ENCODE measurements around the gene EIF4E2.
"Not testable (repeated sequence)": the region's sequence is repeated elsewhere in the genome, so short reads cannot be mapped to it uniquely, and the experiment has no call there.

EIF4E2 gene

GRCh38 chr2:232570481-232570880, 20.0 kb downstream of the EIF4E2 start:
- not testable (repeated sequence) for DNase-seq

GRCh38 chr2:232571026-232571474, 20.6 kb downstream of the EIF4E2 start:
- DNase-seq, result no peak

DNA sequence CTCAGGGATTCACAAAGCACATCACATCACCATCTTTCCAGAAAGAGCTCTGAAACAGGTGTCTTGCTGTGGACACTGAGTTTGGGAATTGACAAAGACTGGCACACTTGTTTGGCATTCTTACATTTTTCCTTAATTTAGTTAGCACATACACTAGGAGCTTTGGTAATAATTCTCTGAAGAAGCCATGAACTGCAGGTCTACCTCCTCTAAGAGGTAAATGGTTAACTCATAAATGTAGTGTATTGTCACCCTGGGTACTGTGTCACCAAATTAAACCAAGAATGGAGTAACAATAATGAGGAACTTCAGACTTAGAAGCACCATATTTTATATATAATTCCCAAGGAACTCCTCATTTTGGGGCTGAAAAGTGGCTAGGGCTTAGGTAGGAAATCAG, 22.6 kb downstream of the EIF4E2 start:
- DNase-seq, result no peak

DNA sequence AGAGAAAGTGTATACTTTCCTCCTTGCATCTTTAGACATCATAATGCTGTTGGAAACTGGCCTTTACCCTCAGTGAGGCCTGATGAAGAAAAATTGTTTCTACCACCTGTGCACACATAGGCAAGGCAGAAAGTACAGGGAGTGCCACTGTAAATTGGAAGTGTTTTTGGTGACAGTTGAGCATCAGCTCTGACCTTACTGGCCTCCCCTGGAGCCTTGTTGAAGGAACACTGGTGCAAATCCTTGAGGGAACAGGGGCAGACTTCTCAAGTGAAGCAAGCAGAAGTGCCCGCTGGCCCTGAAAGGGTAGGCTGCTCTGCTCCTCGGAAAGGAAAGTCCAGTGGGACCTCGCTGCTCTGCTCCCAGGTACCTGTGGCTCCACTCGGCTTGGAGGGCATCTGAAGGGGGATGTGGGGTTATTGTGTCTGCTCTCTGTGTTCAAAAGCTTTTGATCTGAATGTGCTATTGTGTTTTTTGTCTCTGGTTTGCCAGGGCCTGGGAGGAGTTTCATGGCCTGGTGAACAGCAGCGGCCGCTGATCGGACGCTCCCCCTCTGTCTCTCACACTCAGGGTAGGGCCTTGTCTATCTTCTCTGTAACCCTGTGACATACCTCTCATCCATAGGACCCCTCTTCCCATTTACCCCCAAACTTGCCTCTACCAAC, 23.4 kb downstream of the EIF4E2 start:
- DNase-seq, result no peak

DNA sequence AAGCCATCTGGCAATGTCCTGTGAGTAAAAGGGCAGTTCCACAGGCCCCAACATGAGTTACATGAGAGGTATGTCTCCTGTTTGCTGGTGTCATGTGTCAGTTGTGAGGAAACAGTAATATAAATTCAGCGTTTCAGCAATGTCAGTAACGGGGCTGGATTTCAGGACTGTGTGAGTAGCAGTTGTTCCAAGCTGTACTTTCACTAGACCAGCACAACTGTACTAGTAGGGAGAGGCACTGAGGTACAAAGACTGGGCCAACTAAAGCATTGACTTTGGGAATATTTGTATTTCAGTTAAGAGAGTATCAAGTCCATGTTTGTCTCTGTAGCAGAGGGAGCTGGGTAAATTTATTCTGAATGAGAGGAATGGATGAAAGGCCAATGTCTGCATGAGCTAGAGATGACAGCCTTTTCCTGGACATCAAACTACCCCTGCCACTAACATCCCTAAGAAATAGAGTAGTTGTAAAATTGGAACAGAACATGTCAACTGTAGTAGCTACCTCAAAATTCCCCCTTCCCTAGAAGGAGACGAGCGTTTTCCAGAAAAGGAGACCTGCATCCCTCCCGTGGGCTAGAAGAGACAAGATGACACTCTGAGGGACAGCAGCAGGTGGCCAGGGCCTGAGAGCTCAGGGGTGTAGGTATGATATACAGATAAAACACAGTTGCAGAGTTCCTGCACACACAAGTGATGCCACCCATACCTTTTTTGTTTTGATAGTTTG, 24.4 kb downstream of the EIF4E2 start:
- DNase-seq, result no peak

DNA sequence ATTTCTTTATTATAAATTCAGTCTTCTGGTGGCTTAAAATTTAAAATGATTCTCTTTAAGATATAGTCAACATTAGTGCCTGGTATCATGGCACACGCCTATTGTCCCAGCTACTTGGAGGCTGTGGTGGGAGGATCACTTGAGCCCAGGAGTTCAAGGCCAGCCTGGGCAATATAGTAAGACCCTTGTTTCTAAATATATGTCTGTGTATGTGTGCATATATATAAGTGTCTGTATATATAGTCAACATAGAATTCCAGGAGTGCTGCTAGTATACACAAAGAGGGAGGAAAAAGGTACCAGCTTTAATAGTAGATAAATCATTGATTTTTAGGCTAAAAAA, 24.9 kb downstream of the EIF4E2 start:
- no peak for DNase-seq

DNA sequence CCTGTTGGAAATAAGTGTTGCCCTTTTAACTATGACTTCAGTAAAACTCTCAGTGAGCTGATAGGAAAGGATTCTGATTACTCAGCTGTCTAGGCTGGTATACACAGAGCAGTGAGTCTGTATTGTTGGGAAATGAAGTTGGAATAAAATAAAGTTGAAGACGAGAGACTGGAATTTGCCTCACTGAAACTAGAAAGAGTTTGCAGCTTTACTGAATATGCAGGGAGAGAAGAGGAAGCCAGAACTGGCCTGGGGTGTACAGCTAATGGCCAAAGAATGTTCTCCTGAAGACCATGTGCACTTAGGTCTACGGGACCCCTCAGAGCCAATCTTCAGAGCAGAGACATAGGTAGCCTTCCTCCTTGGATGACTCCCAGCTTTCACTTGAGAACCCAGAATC, 26.5 kb downstream of the EIF4E2 start:
- DNase-seq, result no peak

DNA sequence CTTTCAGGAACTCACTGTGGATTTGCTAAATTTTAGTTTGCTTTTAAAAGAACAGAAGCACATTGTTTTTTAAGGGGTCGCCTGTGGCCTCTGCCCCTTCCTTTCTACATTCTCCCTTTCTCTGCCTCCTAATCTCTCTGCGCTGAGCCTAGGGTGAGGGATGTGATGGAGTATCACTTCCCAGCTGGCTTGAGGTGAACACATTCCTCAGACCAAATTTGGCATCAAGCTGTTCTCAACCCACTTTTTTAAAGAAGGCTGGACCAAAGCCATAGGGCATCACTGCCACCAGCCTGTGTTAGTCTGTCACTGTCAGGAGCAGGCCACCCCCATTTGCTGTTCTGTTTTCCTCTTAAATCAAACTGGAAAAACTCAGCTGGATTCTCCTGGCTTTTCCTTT, 27.4 kb downstream of the EIF4E2 start:
- DNase-seq, result no peak

- no peak for DNase-seq
Measured at GRCh38 chr2:232578626-232579025, 28.1 kb downstream of the EIF4E2 start.

- DNase-seq, result no peak
Measured at GRCh38 chr2:232580648-232580981, 30.1 kb downstream of the EIF4E2 start.

GRCh38 chr2:232581725-232582124, 31.2 kb downstream of the EIF4E2 start:
- no peak for DNase-seq

- no peak for DNase-seq
Measured at GRCh38 chr2:232584238-232584637, 33.7 kb downstream of the EIF4E2 start.

DNA sequence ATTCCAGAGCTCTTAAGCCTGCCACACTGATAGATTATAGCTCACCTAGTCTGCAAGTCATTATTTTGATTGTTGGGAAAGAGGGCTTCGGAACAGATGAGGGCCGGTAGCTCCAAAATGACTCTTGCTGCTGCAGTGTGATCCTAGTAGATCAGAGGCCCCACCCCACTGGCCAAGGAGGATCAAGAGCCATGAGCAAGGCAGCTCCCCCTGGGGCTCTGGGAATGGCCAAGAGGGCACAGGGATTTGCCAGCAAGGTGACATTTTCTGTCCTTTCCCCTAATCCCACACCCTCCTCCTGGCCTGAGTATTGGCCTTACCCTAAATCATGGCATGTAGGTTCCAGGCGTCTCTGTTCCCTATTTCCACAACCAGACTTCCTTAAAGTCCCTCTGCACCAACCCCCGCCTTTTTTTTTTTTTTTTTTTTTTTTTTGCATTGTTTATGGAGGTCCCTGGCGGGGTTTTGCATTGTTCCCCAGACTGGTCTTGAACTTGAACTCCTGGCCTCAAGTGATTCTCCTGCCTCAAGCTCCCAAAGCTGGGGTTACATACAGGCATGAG, 36.5 kb downstream of the EIF4E2 start:
- no peak for DNase-seq

DNA sequence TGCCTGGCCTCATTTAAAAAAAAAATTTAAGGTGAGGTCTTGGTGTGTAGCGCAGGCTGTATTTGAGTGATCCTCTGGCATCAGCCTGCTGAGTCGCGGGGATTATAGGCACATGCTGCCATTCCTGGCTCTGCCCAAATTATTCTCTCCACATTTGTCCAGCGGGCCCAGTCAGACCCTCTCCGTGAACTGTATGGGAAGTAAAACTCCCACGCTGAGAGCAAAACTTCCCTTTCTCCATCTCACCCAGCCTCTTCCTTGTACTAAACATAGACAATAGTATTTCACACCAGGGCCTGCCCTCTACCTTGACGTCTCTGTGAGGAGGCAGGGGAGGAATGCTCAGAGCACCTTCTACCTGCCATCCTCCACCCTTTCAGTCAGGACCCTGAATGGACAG, 37.0 kb downstream of the EIF4E2 start:
- no peak for DNase-seq

GRCh38 chr2:232588031-232588430, 37.5 kb downstream of the EIF4E2 start:
- DNase-seq, result no peak

GRCh38 chr2:232588680-232589585, 38.4 kb downstream of the EIF4E2 start:
- peak; percentile 5 for DNase-seq

GRCh38 chr2:232592772-232593395, 42.4 kb downstream of the EIF4E2 start:
- no peak for DNase-seq

GRCh38 chr2:232593982-232594381, 43.5 kb downstream of the EIF4E2 start:
- DNase-seq, result no peak

DNA sequence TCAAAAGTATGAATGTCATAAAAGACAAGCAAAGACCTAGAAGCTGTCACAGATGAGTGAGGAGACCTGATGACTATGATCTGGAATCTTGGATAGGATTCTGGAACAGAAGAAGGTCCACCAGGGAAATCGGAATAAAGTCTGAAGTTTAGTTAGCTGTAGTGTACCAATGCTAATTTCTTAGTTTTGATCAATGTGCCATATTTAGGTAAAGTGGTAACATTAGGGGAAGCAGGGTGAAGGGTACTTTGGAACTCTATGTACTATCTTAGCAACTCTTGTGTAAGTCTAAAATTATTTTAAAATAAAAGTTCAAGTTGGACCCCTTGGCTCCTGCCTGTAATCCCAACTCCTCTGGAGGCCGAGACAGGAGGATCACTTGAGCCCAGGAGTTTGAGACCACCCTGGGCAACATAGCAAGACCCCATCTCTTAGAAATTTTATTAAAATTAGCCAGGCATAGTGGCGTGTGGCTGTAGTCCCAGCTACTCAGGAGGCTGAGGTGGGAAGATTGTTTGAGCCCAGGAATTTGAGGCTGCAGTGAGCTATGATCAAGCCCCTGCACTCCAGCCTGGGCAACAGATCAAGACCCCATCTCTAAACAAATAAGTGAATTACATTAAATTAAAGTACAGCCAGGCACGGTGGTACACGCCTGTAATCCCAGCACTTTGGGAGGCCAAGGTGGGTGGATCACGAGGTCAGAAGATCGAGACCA, 47.0 kb downstream of the EIF4E2 start:
- no peak for DNase-seq

DNA sequence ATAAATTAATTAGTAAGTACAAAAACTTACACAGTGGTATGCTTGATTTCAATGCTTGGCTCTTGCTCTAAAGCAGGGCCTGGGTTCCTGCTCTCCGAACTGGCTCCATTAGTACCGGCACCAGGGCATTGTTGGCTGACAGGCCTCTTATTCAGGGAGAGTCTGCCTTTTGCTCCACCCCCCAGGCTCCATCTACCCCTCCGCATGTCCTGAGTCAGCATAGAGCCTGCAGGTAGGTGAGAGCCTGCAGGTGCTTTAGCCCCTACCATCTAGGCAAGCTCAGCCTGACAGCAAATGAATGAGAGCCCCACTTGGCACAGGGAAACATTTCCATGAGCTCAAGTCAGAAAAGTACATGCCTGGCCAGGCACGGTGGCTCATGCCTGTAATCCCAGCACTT, 47.8 kb downstream of the EIF4E2 start:
- no peak for DNase-seq

GRCh38 chr2:232600053-232600773, 49.7 kb downstream of the EIF4E2 start:
- no peak for DNase-seq

- no peak for DNase-seq
Measured at GRCh38 chr2:232603283-232603682, 52.8 kb downstream of the EIF4E2 start.
